Posterior vena cava (tissue), 2 donors: ENCODE results near the gene TCF3. TPM values are rescaled to one million over a fixed set of nuclear protein-coding genes. Genes with fewer than 3 reads are reported as not detected.

Source experiments
- DNase-seq: peaks from one replicate; pipeline ENCODE4 v3.0.0-alpha.2; 2020; ENCODE audit warnings: low spot score
- intact Hi-C, 2 donors: fragments of 100-400 bp; cut with DNase I; formaldehyde crosslinking; loops; one replicate each; pipeline versions ENCODE4 v1.14.1 to v1.14.2; 2022 to 2023
- total RNA-seq, 2 donors: library from RNA; stranded (reverse); fragmentation: NEBNext Ultra II Directional; extraction: Animal tissue kit (Norgen Biotek cat#: 25700); gene quantifications; one replicate each; pipeline ENCODE4 v1.2.1, GENCODE V29; 2021
- donor health status: DM: yes; HTN: yes; CAD: no.
- donor health status: DM: yes; HTN: yes; CAD: no.

The TCF3 gene
- total RNA-seq, 2 donors from 2014 or later, result 26.2 to 36.4 TPM

- intact Hi-C loops, result loop anchor here in 1 of 2 donors (10.0 kb wide), 1 partner anchor 111 kb away; no protein-coding TSS in a partner anchor
- DNase-seq, result no peak
Observed at GRCh38 chr19:1655987-1656608, 3.7 kb upstream of the TCF3 start.

DNA sequence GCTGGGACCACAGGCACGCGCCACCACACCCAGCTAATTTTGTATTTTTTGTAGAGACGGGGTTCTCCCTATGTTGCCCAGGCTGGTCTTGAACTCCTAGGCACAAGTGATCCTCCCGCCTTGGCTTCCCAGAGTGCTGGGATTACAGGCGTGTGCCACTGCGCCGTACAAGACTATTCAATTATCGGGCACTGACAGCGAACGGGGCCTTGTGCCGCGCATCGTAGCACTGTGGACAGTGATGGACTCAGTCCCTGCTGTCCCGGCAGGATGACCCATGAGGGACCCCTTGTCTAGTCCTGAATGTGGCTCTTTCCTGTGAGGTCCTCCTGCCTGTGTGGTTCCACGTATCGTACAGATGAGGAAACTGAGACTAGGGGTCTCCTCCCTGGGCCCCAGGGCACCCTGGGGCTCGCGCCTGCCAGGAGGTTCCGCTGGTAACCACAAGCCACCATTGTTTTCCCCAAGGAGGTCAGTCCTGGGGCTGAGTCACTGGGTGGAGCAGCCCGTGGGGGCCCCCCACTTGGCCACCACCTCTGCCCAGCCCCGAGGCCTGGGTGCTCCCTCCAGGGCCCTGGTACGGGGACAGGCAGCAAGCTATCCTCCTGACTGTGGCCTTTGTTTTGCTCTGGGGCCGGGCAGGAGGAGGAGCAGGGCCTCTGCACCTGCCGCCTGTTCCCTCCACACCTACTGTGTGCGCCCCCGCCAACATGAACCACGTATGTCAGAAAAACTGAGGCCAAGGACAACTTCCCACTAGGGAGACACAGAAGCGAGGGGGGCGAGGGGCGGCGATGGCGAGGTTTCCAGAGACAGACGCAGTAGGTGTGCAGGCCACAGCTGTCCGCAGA lies 2.9 kb upstream of the TCF3 start:
- intact Hi-C loops, result loop anchor here in 1 of 2 donors (10.0 kb wide), 1 partner anchor 111 kb away; no protein-coding TSS in a partner anchor
- DNase-seq, result no peak

GRCh38 chr19:1654178-1654792 lies 1.9 kb upstream of the TCF3 start:
- DNase-seq, result no peak
- intact Hi-C loops, result loop anchor here in 1 of 2 donors (10.0 kb wide), 1 partner anchor 109 kb away; no protein-coding TSS in a partner anchor

DNA sequence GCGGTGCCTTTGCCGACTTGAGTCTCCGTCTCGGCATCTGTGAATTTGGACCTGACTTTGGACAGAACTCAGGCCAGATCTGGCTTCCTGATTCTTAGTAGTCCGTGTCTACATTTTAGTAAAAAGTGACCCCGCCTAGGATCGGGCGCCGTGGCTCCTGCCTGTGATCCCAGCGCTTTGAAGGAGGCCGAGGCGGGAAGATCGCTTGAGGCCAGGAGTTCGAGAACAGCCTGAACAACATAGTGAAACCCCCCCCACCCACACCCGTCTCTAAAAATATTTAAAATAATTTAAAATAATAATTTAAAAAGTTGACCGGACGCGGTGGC lies 849 bp upstream of the TCF3 start:
- no peak for DNase-seq
- intact Hi-C loops, result loop anchor here in 1 of 2 donors (10.0 kb wide), 1 partner anchor 108 kb away; no protein-coding TSS in a partner anchor

- intact Hi-C loops, result loop anchor here in 1 of 2 donors (10.0 kb wide), 1 partner anchor 107 kb away; no protein-coding TSS in a partner anchor
Observed at GRCh38 chr19:1651568-1652291, 685 bp downstream of the TCF3 start.

DNA sequence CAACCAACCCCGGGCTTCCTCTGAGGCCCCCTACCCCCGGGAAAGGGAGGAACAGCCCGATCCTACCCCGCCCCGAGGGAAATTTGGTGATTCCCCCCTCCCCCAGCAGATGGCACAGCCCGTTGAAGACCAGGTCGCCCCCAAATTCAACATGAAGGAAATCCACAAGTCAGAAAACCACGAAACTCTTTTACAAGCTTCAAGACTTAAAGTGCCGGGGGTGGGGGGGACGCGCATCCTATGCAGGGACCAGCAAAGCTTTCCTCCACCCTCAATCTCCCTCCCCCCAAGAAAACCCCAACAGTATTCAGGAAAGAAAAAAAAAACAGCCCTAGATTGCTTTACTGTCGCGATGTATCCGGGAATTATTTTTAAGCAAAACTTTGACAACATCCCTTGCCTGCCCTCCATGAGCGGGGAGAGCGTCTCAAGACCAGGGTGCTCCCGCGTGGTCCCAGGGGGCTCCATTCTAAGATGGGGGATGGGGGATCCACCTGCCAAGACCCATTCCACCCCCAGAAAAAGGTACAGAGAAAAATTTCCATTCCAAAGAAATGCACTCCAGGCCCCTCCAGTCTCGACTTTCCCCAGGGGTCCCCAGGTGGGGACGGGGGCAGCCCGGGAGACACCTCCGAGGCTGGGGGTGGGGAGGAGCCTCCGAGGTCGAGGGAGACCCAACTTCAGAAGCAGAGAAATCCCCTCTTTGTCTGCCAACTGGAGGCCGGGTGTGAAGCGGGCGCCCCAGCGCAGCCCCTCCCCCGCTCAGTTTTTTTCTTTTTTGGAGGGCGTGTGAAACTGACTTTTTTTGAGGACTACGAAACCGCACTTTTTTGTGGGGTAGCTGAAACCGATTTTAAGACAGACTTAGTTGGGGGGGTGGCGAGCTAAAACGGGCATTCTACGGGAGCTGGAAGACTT lies 1.5 kb downstream of the TCF3 start:
- no peak for DNase-seq
- intact Hi-C loops, result loop anchor here in 1 of 2 donors (10.0 kb wide), 1 partner anchor 106 kb away; no protein-coding TSS in a partner anchor

More at GRCh38 chr19:1651568-1652291, 685 bp downstream of the TCF3 start:
- no peak for DNase-seq

- intact Hi-C loops, result loop anchor here in 1 of 2 donors (10.0 kb wide), 1 partner anchor 105 kb away; no protein-coding TSS in a partner anchor
- no peak for DNase-seq
Observed at GRCh38 chr19:1649706-1650649, 2.4 kb downstream of the TCF3 start.

GRCh38 chr19:1648920-1649541 lies 3.4 kb downstream of the TCF3 start:
- intact Hi-C loops, result no loop called here
- DNase-seq, result no peak

GRCh38 chr19:1648459-1648849 lies 4.0 kb downstream of the TCF3 start:
- no peak for DNase-seq
- intact Hi-C loops, result no loop called here

GRCh38 chr19:1647501-1648458 lies 4.6 kb downstream of the TCF3 start:
- intact Hi-C loops, result no loop called here
- no peak for DNase-seq

- DNase-seq, result no peak
- intact Hi-C loops, result no loop called here
Observed at GRCh38 chr19:1646659-1647453, 5.6 kb downstream of the TCF3 start.

- intact Hi-C loops, result no loop called here
- DNase-seq, result no peak
Observed at GRCh38 chr19:1646149-1646548, 6.3 kb downstream of the TCF3 start.

GRCh38 chr19:1645299-1645698 lies 7.1 kb downstream of the TCF3 start:
- intact Hi-C loops, result loop anchor here in 1 of 2 donors (2.0 kb wide), 1 partner anchor 36 kb away; no protein-coding TSS in a partner anchor
- DNase-seq, result no peak

GRCh38 chr19:1644070-1644469 lies 8.3 kb downstream of the TCF3 start:
- intact Hi-C loops, result loop anchor here in 1 of 2 donors (2.0 kb wide), 1 partner anchor 35 kb away; no protein-coding TSS in a partner anchor

More at GRCh38 chr19:1644070-1644469, 8.3 kb downstream of the TCF3 start:
- DNase-seq, result no peak
